ENCODE data around the gene CSN3. TPM values are rescaled to one million over a fixed set of nuclear protein-coding genes. Genes with fewer than 3 reads are reported as not detected.
"Not testable (repeated sequence)": the region's sequence is repeated elsewhere in the genome, so short reads cannot be mapped to it uniquely, and the experiment has no call there.

CSN3 gene, protein sequence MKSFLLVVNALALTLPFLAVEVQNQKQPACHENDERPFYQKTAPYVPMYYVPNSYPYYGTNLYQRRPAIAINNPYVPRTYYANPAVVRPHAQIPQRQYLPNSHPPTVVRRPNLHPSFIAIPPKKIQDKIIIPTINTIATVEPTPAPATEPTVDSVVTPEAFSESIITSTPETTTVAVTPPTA
- not detected for total RNA-seq

- CTCF ChIA-PET, POLR2A ChIA-PET: not testable (repeated sequence)
These were observed at the start of gene CSN3 for GRCh38 chr4:70242297-70242696. TSS of gene CSN3 (plus strand) at chr4:70242597. CDS start at chr4:70244820, 2,223 bp downstream.

GRCh38 chr4:70192895-70193294 lies 49.5 kb upstream of the CSN3 start:
- CTCF ChIA-PET = no interaction called here
- POLR2A ChIA-PET = no interaction called here

DNA sequence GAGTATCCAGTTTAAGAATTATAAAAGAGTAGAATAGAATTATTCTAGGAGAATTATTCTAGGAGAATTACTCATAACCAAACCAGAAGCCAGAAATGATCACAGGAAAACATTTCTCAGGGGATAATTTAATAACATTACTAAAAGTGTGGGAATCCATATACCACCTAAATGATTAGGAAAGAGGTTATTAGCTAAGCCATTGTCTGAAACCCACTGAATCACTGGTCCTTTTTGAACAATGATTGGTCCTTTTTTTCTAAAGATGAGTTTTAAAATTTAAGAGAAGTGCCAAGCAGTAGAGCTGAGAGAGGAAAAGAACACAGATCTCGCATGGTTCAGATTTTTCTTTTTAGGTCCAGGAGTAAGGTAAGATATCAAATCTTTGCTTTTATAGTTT lies 47.0 kb upstream of the CSN3 start, which contains the start of gene ODAM:
Gene ODAM (plus strand): TSS at position 301 of the 400 bp plus-strand sequence. CDS start 819 bp downstream, outside the sequence.
- CTCF ChIA-PET = no interaction called here
- POLR2A ChIA-PET = no interaction called here

DNA sequence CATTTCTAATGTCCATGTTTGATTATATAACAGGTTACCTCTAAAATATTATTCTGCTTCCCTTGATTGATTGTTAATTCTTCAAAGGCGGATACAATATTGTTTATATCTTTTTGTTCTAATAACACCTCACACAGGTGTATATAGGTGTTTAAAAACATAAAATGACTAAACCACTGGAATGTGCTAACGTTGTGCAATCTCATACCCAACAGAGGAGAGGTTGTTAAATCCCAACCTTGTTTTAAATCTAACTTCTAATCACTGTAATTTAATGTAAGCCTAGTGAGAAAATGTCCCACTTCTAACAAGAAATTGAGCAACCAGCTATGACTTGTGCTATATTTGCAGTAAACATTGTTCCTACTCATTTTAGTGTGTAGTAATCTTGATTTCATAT lies 45.5 kb upstream of the CSN3 start:
- ChIA-PET CTCF (no interaction called here), POLR2A (no interaction called here)

DNA sequence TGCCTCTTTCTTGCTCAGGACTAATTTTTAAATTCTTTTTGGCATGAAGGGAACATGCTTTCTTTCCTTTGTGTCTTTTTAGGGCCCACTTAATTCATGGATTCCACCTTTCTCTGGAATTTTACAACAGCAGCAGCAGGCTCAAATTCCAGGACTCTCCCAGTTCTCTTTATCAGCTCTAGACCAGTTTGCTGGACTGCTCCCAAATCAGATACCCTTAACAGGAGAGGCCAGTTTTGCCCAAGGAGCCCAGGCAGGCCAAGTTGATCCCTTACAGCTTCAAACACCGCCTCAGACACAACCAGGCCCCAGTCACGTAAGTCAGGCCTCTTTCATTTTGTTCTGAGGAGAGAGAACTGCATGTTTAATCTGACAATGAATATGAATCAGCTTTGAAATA lies 44.6 kb upstream of the CSN3 start:
- CTCF ChIA-PET = no interaction called here
- POLR2A ChIA-PET = no interaction called here

- ChIA-PET POLR2A (no interaction called here), CTCF (no interaction called here)
These were observed 38.8 kb upstream of the CSN3 start for GRCh38 chr4:70203601-70204000.

DNA sequence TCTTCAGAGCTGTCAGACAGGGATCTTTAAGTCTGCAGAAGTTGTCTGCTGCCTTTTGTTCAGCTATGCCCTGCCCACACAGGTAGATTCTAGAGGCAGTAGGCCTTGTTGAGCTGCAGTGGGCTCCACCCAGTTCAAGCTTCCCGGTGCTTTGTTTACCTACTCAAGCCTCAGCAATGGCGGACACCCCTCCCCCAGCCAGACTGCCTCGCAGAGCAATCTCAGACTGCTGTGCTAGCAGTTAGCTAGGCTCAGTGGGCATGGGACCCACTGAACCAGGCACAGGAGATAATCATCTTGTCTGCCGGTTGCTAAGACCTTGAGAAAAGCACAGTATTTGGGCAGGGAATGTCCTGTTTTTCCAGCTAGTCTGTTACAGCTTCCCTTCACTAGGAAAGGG lies 29.6 kb upstream of the CSN3 start:
- POLR2A ChIA-PET, CTCF ChIA-PET: not testable (repeated sequence)

GRCh38 chr4:70216109-70216508 lies 26.3 kb upstream of the CSN3 start:
- CTCF ChIA-PET, POLR2A ChIA-PET: not testable (repeated sequence)

- CTCF ChIA-PET, POLR2A ChIA-PET: not testable (repeated sequence)
These were observed 25.8 kb upstream of the CSN3 start for GRCh38 chr4:70216550-70216949.

DNA sequence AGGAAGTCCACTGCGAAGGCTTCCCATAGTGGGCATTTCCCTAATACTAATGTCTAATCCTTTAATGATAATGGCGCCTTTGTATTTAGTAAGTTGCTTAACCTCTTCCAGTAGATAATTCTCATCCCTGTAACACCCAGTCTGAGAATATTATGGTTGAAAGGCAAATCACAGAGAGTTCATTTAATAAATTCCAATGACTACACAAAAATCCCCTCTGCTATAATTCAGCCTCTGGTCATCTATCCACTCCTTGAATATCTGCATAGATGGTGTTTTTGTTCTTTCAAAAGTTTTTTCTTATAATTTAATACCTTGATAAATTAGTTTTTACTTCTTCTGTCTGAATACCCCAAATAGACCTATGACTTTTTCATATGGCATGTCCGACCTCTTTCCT lies 21.0 kb upstream of the CSN3 start:
- CTCF ChIA-PET, POLR2A ChIA-PET: not testable (repeated sequence)

- CTCF ChIA-PET = not testable (repeated sequence)
These were observed 20.6 kb upstream of the CSN3 start for GRCh38 chr4:70221818-70222217.

DNA sequence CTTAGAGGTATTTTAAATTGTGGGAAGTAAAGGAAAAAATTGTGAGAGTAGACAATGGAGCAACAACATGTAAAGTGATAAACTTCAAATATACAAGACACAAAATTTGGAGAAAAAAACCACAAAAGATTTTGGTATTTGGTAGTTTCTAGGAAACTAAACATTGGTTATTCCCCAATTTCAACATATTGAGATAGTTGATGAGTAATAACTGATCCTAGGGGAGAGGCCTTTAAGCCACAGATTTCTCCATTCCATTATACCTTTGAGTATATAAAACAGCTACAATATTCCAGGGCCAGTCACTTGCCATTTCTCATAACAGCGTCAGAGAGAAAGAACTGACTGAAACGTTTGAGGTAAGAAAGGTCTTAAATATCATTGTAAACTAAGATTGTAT lies 16.6 kb upstream of the CSN3 start, which contains the start of gene FDCSP:
Gene FDCSP (plus strand): TSS at position 301 of the 400 bp plus-strand sequence. CDS start 5,071 bp downstream, outside the sequence.
- CTCF ChIA-PET = no interaction called here

More at GRCh38 chr4:70221818-70222217, 20.6 kb upstream of the CSN3 start:
- POLR2A ChIA-PET = not testable (repeated sequence)

DNA sequence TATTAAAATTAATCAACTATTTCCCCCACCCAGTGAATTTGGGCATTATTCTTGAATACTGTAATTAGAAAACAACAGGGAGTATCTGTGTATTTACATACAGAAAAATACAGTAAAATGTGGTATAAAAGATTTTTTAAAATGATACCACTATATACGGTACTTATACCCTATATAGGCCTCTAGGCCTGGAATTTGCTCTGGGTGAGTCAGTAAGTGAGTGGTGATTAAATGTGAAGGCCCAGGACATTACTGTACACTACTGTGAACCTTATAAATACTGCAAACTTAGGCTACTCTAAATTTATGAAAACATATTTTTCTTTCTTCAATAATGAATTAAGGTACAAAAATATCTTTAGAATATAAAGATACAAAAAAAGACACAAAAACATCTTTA lies 6.3 kb upstream of the CSN3 start:
- CTCF ChIA-PET = no interaction called here
- POLR2A ChIA-PET = no interaction called here

More for the DNA sequence above, 16.6 kb upstream of the CSN3 start, which contains the start of gene FDCSP:
- POLR2A ChIA-PET = no interaction called here

GRCh38 chr4:70239131-70239883 lies 3.1 kb upstream of the CSN3 start:
- POLR2A ChIA-PET = no interaction called here
- CTCF ChIA-PET = no interaction called here

DNA sequence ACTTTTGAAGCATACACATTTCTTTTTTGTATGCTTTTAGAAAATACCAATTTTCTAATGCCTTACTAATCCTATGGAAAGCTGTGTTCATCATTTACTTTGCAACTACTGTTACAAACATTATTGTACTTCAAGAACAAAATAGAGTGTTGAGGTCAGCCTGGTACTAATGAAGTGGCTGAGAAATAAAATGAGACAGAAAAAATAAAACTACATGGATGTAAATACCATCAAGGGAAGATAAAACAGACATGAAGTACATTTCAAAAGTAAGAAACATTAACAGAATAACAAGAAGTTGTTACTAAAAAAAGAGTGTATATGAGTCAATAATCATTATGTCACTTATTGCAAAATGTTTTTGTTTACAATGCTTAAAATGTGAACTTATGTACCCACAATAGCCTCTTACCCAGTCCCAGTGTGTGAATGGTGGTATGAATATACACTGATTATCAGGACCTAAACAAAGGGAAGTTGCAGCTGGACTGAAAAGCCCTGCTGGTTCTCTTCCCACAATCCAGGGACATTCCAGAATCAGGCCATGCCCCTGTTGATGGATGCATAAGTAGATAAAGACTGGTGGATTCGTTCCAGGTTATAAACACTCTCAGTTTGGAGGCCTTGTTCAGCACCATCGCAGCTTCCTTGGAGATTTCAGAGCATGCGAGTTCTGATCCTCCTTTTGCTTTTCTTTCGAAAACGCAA lies 2.4 kb upstream of the CSN3 start:
- ChIA-PET POLR2A (no interaction called here), CTCF (no interaction called here)

- POLR2A ChIA-PET = no interaction called here
- CTCF ChIA-PET = no interaction called here
These were observed 694 bp downstream of the CSN3 start for GRCh38 chr4:70243091-70243490.

DNA sequence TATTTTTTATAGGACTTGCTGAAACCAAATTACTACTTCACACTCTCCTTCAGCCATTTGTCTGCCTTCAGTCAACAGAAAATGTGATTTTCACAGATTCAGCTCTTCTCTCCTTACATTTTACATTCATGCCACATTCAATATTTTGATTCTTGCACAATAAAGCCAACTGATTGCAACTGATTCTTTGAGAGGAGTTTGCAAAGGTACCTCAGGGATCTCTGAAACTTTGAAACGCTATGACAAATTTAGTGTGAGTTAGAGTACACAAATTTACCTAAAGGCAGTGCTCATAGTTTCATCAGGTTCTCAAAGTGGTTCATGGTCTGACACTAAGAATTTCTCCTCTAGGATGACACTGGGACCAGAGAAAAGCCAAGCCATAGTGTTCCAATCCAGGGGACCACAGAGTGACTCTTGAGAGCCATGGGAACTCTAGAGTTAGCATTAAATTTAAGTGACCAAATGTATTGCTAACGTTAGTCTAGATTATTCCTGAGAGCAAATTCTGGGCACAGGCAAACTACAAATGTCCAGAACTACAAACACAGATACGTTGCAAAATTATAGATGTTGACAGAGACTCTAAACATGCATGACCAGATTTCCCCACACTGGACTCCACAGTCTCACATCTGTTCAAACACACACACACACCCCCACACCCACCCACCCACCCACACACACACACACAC lies 9.0 kb downstream of the CSN3 start:
- CTCF ChIA-PET = no interaction called here

DNA sequence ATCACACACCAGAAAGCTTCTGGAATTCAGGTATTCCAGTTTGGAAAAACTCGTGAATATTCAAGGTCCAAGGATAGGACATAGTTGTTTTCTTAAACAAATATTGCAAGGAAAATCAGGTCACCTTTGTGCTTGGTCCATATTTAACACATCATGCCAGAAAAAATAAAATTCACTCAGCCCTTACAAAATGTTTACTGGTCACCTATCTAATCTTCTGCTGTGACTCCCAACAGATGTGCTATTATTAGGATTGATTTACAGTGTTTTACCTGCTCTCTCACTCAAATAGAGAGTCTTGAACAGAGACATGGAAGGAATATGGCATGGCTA lies 9.5 kb downstream of the CSN3 start:
- POLR2A ChIA-PET = no interaction called here
- CTCF ChIA-PET = no interaction called here

More for the DNA sequence above, 9.0 kb downstream of the CSN3 start:
- POLR2A ChIA-PET = no interaction called here

GRCh38 chr4:70269674-70270073 lies 27.3 kb downstream of the CSN3 start:
- ChIA-PET CTCF (no interaction called here), POLR2A (no interaction called here)

DNA sequence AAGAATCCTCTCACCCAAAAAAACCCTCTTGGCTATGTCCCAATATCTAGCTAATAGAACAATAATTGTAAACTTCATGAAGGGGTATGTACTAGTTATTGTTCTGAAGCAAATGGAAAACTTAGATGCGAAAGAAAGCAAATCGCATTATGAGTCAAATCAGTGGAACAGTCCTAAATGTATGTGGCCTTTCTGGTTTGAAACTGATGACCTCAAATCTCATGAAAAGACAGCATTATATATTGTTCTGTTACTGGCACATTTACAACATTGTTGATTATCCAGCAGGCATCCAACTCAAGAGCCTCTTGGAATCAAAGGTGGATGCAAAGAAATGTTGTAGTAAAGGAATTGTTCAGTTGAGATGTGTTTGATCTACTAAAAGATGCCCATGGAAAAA lies 34.7 kb downstream of the CSN3 start:
- ChIA-PET POLR2A (no interaction called here), CTCF (no interaction called here)

GRCh38 chr4:70280567-70280966 lies 38.2 kb downstream of the CSN3 start:
- ChIA-PET POLR2A (no interaction called here), CTCF (no interaction called here)

Data from activated CD8-positive, alpha-beta memory T cell treated with anti-CD3 and anti-CD28 coated beads for 36 hours (primary cell).